K562 (cell line): ENCODE data around the gene SERPIND1. TPM values are rescaled to one million over a fixed set of nuclear protein-coding genes. Genes with fewer than 3 reads are reported as not detected.

ENCODE experiments used
- ATF7 ChIP-seq: fragments of 450-650 bp; IDR thresholded peaks from 2 replicates; pipeline ENCODE4 v1.7.1; 2014; ENCODE audit warnings: mild to moderate bottlenecking, moderate library complexity
- FOXP4 ChIP-seq: sonication (generic); formaldehyde crosslinking; IDR thresholded peaks from 2 replicates; pipeline ENCODE4 v1.8.0; 2022; ENCODE audit warnings: mild to moderate bottlenecking, missing genetic modification reagents, borderline replicate concordance
- HOMEZ ChIP-seq: fragments of 250-450 bp; sonication (Bioruptor Pico); IDR thresholded peaks from 2 replicates; pipeline ENCODE4 v1.4.0; 2020; ENCODE audit warnings: mild to moderate bottlenecking, moderate library complexity
- KDM4B ChIP-seq, 2 experiments: fragments of 450-650 bp in 1 of 2; sonication (generic) in 1 of 2; IDR thresholded peaks; 2 replicates each; pipeline ENCODE4 v1.6.1; 2016 to 2017; ENCODE audit warnings: borderline replicate concordance in 2 of 2, antibody characterized with exemption in 1 of 2, low read depth in 1 of 2, mild to moderate bottlenecking in 1 of 2
- NFIX ChIP-seq: fragments of 250-450 bp; sonication (Bioruptor Pico); IDR thresholded peaks from 2 replicates; pipeline ENCODE4 v1.4.0; 2020; ENCODE audit warnings: low read depth, mild to moderate bottlenecking, moderate library complexity
- NR2F6 ChIP-seq: fragments of 450-650 bp; formaldehyde crosslinking; IDR thresholded peaks from 2 replicates; pipeline ENCODE4 v1.4.0; 2020; ENCODE audit warnings: mild to moderate bottlenecking
- RB1 ChIP-seq: fragments of 450-650 bp; IDR thresholded peaks from 2 replicates; pipeline ENCODE4 v1.6.1; 2017; ENCODE audit warnings: low read depth, mild to moderate bottlenecking
- RNF219 ChIP-seq: fragments of 250-450 bp; sonication (Bioruptor Pico); IDR thresholded peaks from 2 replicates; pipeline ENCODE4 v1.5.0; 2022; ENCODE audit warnings: mild to moderate bottlenecking
- ZBTB40 ChIP-seq, 2 experiments: fragments of 450-650 bp in 1 of 2; sonication (generic) in 1 of 2; formaldehyde crosslinking in 1 of 2; IDR thresholded peaks; 2 replicates each; pipeline versions ENCODE4 v1.7.1 to v1.9.0; 2016 to 2022; ENCODE audit warnings: inconsistent platforms in 1 of 2, mild to moderate bottlenecking in 1 of 2, missing genetic modification reagents in 1 of 2
- ZNF431 ChIP-seq: sonication (generic); formaldehyde crosslinking; IDR thresholded peaks from 2 replicates; pipeline ENCODE4 v1.8.0; 2022; ENCODE audit warnings: mild to moderate bottlenecking, missing genetic modification reagents
- polyA plus RNA-seq, 8 experiments: library from polyadenylated mRNA; depleted of rRNA in 4 of 8; stranded (reverse) in 5 of 8; unstranded in 3 of 8; fragments of >200 nt; fragmentation: Nextera tagmentation in 2 of 8; fragmentation: Illumina TruSeq in 1 of 8; extraction: Ambion mirVana in 2 of 8; extraction: Trizol in 1 of 8; gene quantifications; 2 replicates each; pipeline versions ENCODE4 v1.2.1 to v1.2.3, GENCODE V29; 2011 to 2014; ENCODE audit warnings: inconsistent platforms in 1 of 8, missing spikeins in 1 of 8
- total RNA-seq, 7 experiments: library from RNA; depleted of rRNA in 6 of 7; stranded (reverse); fragments of >200 nt in 6 of 7; fragmentation: Illumina TruSeq in 2 of 7; extraction: Trizol in 2 of 7; gene quantifications; 2 replicates each; pipeline versions ENCODE4 v1.2.1 to v1.2.3, GENCODE V29; 2011 to 2021; ENCODE audit warnings: low replicate concordance in 1 of 7

Gene SERPIND1
- total and polyA plus RNA-seq, 9 of the 15 experiments (the other 6 are each of a cell fraction or from before 2014, with no cell fraction given), result 0.04 to 0.11 (median 0.09) TPM; not detected in 6

GRCh38 chr22:20816559-20816958, 42.6 kb downstream of the SERPIND1 start (continued):
- TF ChIP-seq FOXP4 (CRISPR knock-in tag), result no peak
- no peak for TF ChIP-seq ZNF431 (CRISPR knock-in tag)
- TF ChIP-seq RB1, result no peak
- no peak for TF ChIP-seq NR2F6 (CRISPR knock-in tag)
- no peak for TF ChIP-seq ZBTB40 (IDR thresholded peaks at IDR 0.05)
- TF ChIP-seq ZBTB40 (CRISPR knock-in tag; IDR thresholded peaks at IDR 0.05), result peak; percentile 21; the same call in 1 of the 2 replicates
- no peak for TF ChIP-seq NFIX (CRISPR knock-in tag)
- no peak for TF ChIP-seq KDM4B (IDR thresholded peaks at IDR 0.05; ENCODE audit: borderline replicate concordance in 2 of 2, low read depth in 1 of 2)
- no peak for TF ChIP-seq HOMEZ (CRISPR knock-in tag)
- TF ChIP-seq ATF7, result no peak
- no peak for TF ChIP-seq RNF219
